ENCODE data around the gene SAPCD1. TPM values are rescaled to one million over a fixed set of nuclear protein-coding genes. Genes with fewer than 3 reads are reported as not detected.

The SAPCD1 gene
- total and polyA plus RNA-seq, 2 donors (not counting 3 experiments of a cell fraction or from before 2014, with no cell fraction given), result 1.6 to 11.7 TPM

DNA sequence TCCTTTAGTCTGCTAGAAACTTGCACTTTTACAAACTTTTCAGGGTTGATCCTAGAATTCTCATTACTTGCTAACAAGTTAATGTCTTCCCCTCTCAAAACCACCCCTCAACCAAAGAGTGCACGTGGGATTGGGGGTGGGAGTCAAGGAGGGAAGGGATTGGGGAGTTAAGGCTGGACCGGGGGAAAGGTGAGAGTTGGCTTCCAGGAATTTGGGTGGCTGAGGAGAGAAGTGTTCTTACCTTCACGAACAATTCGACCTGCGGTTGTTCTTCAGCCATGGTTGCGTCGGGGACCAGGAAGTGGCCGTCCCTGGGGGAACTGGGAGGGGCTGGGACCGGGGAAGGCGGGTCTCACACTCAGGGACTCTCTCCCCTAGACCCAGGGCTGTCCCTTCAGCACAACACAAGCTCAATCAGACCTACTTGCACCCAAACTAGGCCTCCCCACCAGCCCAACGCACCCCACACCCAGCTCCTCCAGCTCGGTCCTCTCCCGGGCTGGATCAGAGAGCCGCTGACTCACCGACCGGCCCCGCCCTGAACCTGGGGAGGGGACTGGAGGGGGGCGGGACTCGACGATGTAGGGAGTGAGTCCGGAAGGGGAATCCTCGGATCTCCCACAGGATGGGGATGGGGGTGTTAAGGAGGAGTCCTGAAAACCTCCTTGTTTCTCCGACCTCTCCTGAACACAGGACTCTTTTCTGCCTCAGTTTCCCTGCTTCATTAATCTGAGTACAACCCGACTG, 26.3 kb upstream of the SAPCD1 start, which contains the start of gene CLIC1:
Gene CLIC1, minus strand, starts transcription at position 510 of the 747 bp plus-strand sequence. Its CDS starts 230 bp downstream, at position 280.
- peak; percentile 82 for FAIRE-seq
- intact Hi-C loops (cut with micrococcal nuclease), result loop anchor here (10.0 kb wide), 1 partner anchor 191 kb away; the partner anchor contains the start of genes ATP6V1G2, DDX39B and NFKBIL1

More for the DNA sequence above, 26.3 kb upstream of the SAPCD1 start, which contains the start of gene CLIC1:
- no peaks in the 10 kb centered on the region for H3K27me3 ChIP-seq (ENCODE audit: control insufficient read depth in 2 of 2, insufficient read depth in 2 of 2, low read length in 2 of 2)
- peak within 1 kb of the TSS; percentile 8 for H2AFZ ChIP-seq (ENCODE audit: low read depth, low read length)
- dilution Hi-C loops (cut with MboI; ENCODE audit: extremely low pct_ligation_motif_present, low sequenced_read_pairs), result no loop called here
- peaks cover 42% of the 10 kb centered on the region for H3K4me1 ChIP-seq (ENCODE audit: control insufficient read depth, extremely low read depth, insufficient read depth, low read length)
- ChIA-PET POLR2A (interaction anchor here (0.5 to 2.2 kb wide), 5 partner anchors 25 to 91 kb away, joined by 3 to 11 read pairs (median 3); partner anchors contain the start of genes HSPA1A, HSPA1B and HSPA1L), CTCF (interaction anchor here (0.7 to 6.0 kb wide), 4 partner anchors 34 to 94 kb away, joined by 3 to 55 read pairs (median 6); partner anchors contain the start of gene VARS1)
- peak within 1 kb of the TSS; percentile 93 for H3K4me2 ChIP-seq (ENCODE audit: insufficient read depth, low read length)
- H3K27ac ChIP-seq (ENCODE audit: insufficient read depth, low read depth, low read length), result peak within 1 kb of the TSS; percentile 94
- TF ChIP-seq MYC (IDR thresholded peaks at IDR 0.05; ENCODE audit: low read depth, low read length), result no peak
- TF ChIP-seq GATA2 (IDR thresholded peaks at IDR 0.05; ENCODE audit: insufficient read depth, insufficient read length, low read depth, low read length), result no peak
- TF ChIP-seq POLR2AphosphoS5 (IDR thresholded peaks at IDR 0.05; ENCODE audit: insufficient read depth, low read depth, low read length), result peak; percentile 73
- TF ChIP-seq JUN (IDR thresholded peaks at IDR 0.05; ENCODE audit: borderline replicate concordance, insufficient read depth, insufficient read length, low read depth), result no peak
- no peak for TF ChIP-seq CTCF (IDR thresholded peaks at IDR 0.05; ENCODE audit: extremely low read depth in 1 of 2, insufficient read depth in 1 of 2, low read depth in 1 of 2, low read length in 2 of 2)
- TF ChIP-seq FOS (IDR thresholded peaks at IDR 0.05; ENCODE audit: borderline replicate concordance, insufficient read depth, low read length), result peak; percentile 74
- no peak for TF ChIP-seq EZH2 (IDR thresholded peaks at IDR 0.05; ENCODE audit: borderline replicate concordance, low read depth, low read length, severe bottlenecking)
- peak; percentile 92 for TF ChIP-seq POLR2A (IDR thresholded peaks at IDR 0.05; ENCODE audit: low read depth, low read length)
- TF ChIP-seq, protein P1, sequence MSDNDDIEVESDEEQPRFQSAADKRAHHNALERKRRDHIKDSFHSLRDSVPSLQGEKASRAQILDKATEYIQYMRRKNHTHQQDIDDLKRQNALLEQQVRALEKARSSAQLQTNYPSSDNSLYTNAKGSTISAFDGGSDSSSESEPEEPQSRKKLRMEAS (IDR thresholded peaks at IDR 0.05; ENCODE audit: insufficient read depth, insufficient read length), result no peak
- peak; percentile 82 for DNase-seq (ENCODE audit: low read depth, low spot score)
- H3K9me1 ChIP-seq (replicated peaks; ENCODE audit: control insufficient read depth, extremely low read depth, insufficient read depth, low read length), result no peaks in the 10 kb centered on the region
- H3K79me2 ChIP-seq (ENCODE audit: control insufficient read depth, insufficient read depth, low read length), result peaks cover 42% of the 10 kb centered on the region
- peak within 1 kb of the TSS; percentile 96 for H3K9ac ChIP-seq (replicated peaks; ENCODE audit: extremely low read depth, insufficient read depth, low read length)
- BruUV-seq (replicated peaks), result TSS peak; percentile 64
- H3K36me3 ChIP-seq (ENCODE audit: control insufficient read depth in 2 of 2, extremely low read depth in 1 of 2, insufficient read depth in 2 of 2, low read length in 2 of 2), result peaks cover 13 to 20% of the 10 kb centered on the region in 2 experiments
- H3K9me3 ChIP-seq (replicated peaks; ENCODE audit: control insufficient read depth, insufficient read depth, low read length), result no peaks in the 10 kb centered on the region
- peak within 1 kb of the TSS; percentile 86 to 98 (median 96) for H3K4me3 ChIP-seq (replicated peaks in 1 of 3; ENCODE audit: insufficient read depth in 1 of 3, low read depth in 1 of 3, low read length in 3 of 3)
- H4K20me1 ChIP-seq (replicated peaks; ENCODE audit: control insufficient read depth, extremely low read depth, insufficient read depth, low read length), result no peaks in the 10 kb centered on the region

Data from endothelial cell of umbilical vein (primary cell).